Stimulated activated CD8-positive, alpha-beta memory T cell treated with anti-CD3 and anti-CD28 coated beads, Interleukin-2, amount 100 ng/mL, for 48 hours (primary cell): ENCODE results near the gene UBAC1.

Source experiments
- DNase-seq, 2 donors: peaks; one replicate each; pipeline ENCODE4 v3.0.0-alpha.2; 2020; ENCODE audit warnings: low read depth in 2 of 2

Gene UBAC1

GRCh38 chr9:135993765-135994500, 32.8 kb upstream of the UBAC1 start:
- DNase-seq = no peak

GRCh38 chr9:135993409-135993742, 32.2 kb upstream of the UBAC1 start:
- no peak for DNase-seq

GRCh38 chr9:135992486-135993408, 31.6 kb upstream of the UBAC1 start:
- peak in 1 of 2 donors; percentile 17 for DNase-seq

- DNase-seq = no peak
Measured at GRCh38 chr9:135991771-135992170, 30.6 kb upstream of the UBAC1 start.

- DNase-seq = peak in 1 of 2 donors; percentile 18
Measured at GRCh38 chr9:135990468-135991429, 29.6 kb upstream of the UBAC1 start.

GRCh38 chr9:135989722-135990467, 28.7 kb upstream of the UBAC1 start:
- no peak for DNase-seq

- DNase-seq = no peak
Measured at GRCh38 chr9:135989157-135989556, 28.0 kb upstream of the UBAC1 start.

- no peak for DNase-seq
Measured at GRCh38 chr9:135988493-135988892, 27.3 kb upstream of the UBAC1 start.

GRCh38 chr9:135987838-135988404, 26.7 kb upstream of the UBAC1 start:
- DNase-seq = no peak

GRCh38 chr9:135986605-135987004, 25.4 kb upstream of the UBAC1 start:
- DNase-seq = no peak

GRCh38 chr9:135985889-135986288, 24.7 kb upstream of the UBAC1 start:
- no peak for DNase-seq

- DNase-seq = no peak
Measured at GRCh38 chr9:135985459-135985774, 24.2 kb upstream of the UBAC1 start.

GRCh38 chr9:135984072-135984710, 23.0 kb upstream of the UBAC1 start:
- DNase-seq = no peak

- no peak for DNase-seq
Measured at GRCh38 chr9:135983208-135984071, 22.3 kb upstream of the UBAC1 start.

- DNase-seq = no peak
Measured at GRCh38 chr9:135982499-135983207, 21.5 kb upstream of the UBAC1 start.

- DNase-seq = no peak
Measured at GRCh38 chr9:135980926-135981630, 19.9 kb upstream of the UBAC1 start.

GRCh38 chr9:135979547-135980166, 18.5 kb upstream of the UBAC1 start:
- no peak for DNase-seq
